A549 (cell line): Measurements from ENCODE around the gene ZNF469. TPM values are rescaled to one million over a fixed set of nuclear protein-coding genes. Genes with fewer than 3 reads are reported as not detected.

Experiments
- ATAC-seq, 2 experiments: fragments of 200-7000 bp in 1 of 2; fragments of >200 bp in 1 of 2; cut with Nextera tagmentation in 1 of 2; cut with Tn5 transposase in 1 of 2; 3 replicates each; pipeline versions ENCODE4 v1.8.0 to v1.9.1; 2018 to 2020; ENCODE audit warnings: mild to moderate bottlenecking in 1 of 2, moderate library complexity in 1 of 2
- CTCF ChIA-PET: fragments of 300-600 bp; sonication (Branson Sonifier 250); formaldehyde crosslinking; extraction: SDS; loops from one replicate; lab custom pipeline; 2021; ENCODE audit warnings: antibody characterized with exemption, inconsistent platforms; lab: Yijun Ruan, JAX
- POLR2A ChIA-PET: fragments of 350-600 bp; formaldehyde crosslinking; extraction: SDS; loops from one replicate; lab custom pipeline; 2021; ENCODE audit warnings: antibody characterized with exemption, inconsistent platforms; lab: Yijun Ruan, JAX
- DNase-seq, 2 experiments: peaks; one replicate each; pipeline versions ENCODE4 v3.0.0 to v3.0.0-alpha.2; 2011 to 2016; ENCODE audit warnings: low read depth in 1 of 2, low spot score in 1 of 2
- FAIRE-seq: peaks from 2 replicates; lab custom pipeline; 2011; peaks lifted over from hg19 to GRCh38; lab: Jason Lieb, UNC
- H3K27ac ChIP-seq, 2 experiments: fragments of >200 bp; sonication (Bioruptor Twin); formaldehyde crosslinking; 3 replicates each; pipeline ENCODE4 v1.5.1; 2016 to 2017
- H3K4me1 ChIP-seq: fragments of >200 bp; sonication (Bioruptor Twin); formaldehyde crosslinking; 3 replicates; pipeline ENCODE4 v1.6.1; 2016
- H3K4me2 ChIP-seq: fragments of >200 bp; sonication (Bioruptor Twin); formaldehyde crosslinking; 3 replicates; pipeline ENCODE4 v1.6.1; 2016
- H3K4me3 ChIP-seq: fragments of >200 bp; sonication (Bioruptor Twin); formaldehyde crosslinking; 3 replicates; pipeline ENCODE4 v1.5.1; 2016
- H3K9me3 ChIP-seq: fragments of >200 bp; sonication (Bioruptor Twin); formaldehyde crosslinking; 3 replicates; pipeline ENCODE4 v1.6.1; 2016
- BHLHE40 ChIP-seq: IDR thresholded peaks from 2 replicates; pipeline ENCODE4 v1.6.1; 2012; ENCODE audit warnings: low read depth, low read length, inconsistent platforms
- CBX8 ChIP-seq: fragments of 200-600 bp; sonication (generic); IDR thresholded peaks from 2 replicates; pipeline ENCODE4 v1.6.1; 2016
- CEBPB ChIP-seq, 2 experiments: fragments of >200 bp in 1 of 2; sonication (Bioruptor Twin) in 1 of 2; formaldehyde crosslinking in 1 of 2; IDR thresholded peaks; 2 replicates each; pipeline ENCODE4 v1.6.1; 2012 to 2016
- E2F6 ChIP-seq: IDR thresholded peaks from 2 replicates; pipeline ENCODE4 v1.6.1; 2012; ENCODE audit warnings: low read depth, borderline replicate concordance
- EHMT2 ChIP-seq: fragments of 200-600 bp; sonication (generic); IDR thresholded peaks from 2 replicates; pipeline ENCODE4 v1.6.1; 2016; ENCODE audit warnings: antibody characterized with exemption, low read depth, mild to moderate bottlenecking, moderate library complexity
- ELK1 ChIP-seq: fragments of 150-350 bp; IDR thresholded peaks from 2 replicates; pipeline ENCODE4 v1.6.1; 2014; ENCODE audit warnings: low read depth, mild to moderate bottlenecking, low read length
- EP300 ChIP-seq, 2 experiments: fragments of >200 bp; sonication (Bioruptor Twin); formaldehyde crosslinking; IDR thresholded peaks; 2 replicates in 1 of 2; 3 replicates in 1 of 2; pipeline ENCODE4 v1.6.1; 2016 to 2017
- ESRRA ChIP-seq: fragments of 150-350 bp; IDR thresholded peaks from 2 replicates; pipeline ENCODE4 v1.6.1; 2014; ENCODE audit warnings: mild to moderate bottlenecking, low read length, borderline replicate concordance
- FOSL2 ChIP-seq, 2 experiments: fragments of 450-650 bp in 1 of 2; fragments of >200 bp in 1 of 2; sonication (Bioruptor Twin) in 1 of 2; formaldehyde crosslinking; IDR thresholded peaks; 2 replicates each; pipeline versions ENCODE4 v1.5.0 to v1.6.1; 2016 to 2020; ENCODE audit warnings: mild to moderate bottlenecking in 1 of 2, moderate library complexity in 1 of 2
- HOXA7 ChIP-seq: fragments of 250-450 bp; sonication (Bioruptor Pico); IDR thresholded peaks from 2 replicates; pipeline ENCODE4 v1.5.0; 2020; ENCODE audit warnings: mild to moderate bottlenecking, moderate library complexity
- HOXB5 ChIP-seq: fragments of 250-450 bp; sonication (Bioruptor Pico); IDR thresholded peaks from 2 replicates; pipeline ENCODE4 v1.5.0; 2020; ENCODE audit warnings: mild to moderate bottlenecking, moderate library complexity
- KDM1A ChIP-seq: fragments of 200-600 bp; sonication (generic); IDR thresholded peaks from 2 replicates; pipeline ENCODE4 v1.6.1; 2016; ENCODE audit warnings: low read depth, mild to moderate bottlenecking
- MYC ChIP-seq: IDR thresholded peaks from 2 replicates; pipeline ENCODE4 v1.6.1; 2012; ENCODE audit warnings: mild to moderate bottlenecking, inconsistent platforms, low read length, improper control_type of control experiment, borderline replicate concordance
- NFE2L2 ChIP-seq: fragments of 150-350 bp; conservative IDR thresholded peaks from 2 replicates; pipeline ENCODE4 v1.6.1; 2014; ENCODE audit warnings: low read length
- POLR2AphosphoS2 ChIP-seq: conservative IDR thresholded peaks from 2 replicates; pipeline ENCODE4 v1.6.1; 2012; ENCODE audit warnings: low read length, improper control_type of control experiment, inconsistent platforms
- RARB ChIP-seq: fragments of 250-450 bp; sonication (Bioruptor Pico); IDR thresholded peaks from 2 replicates; pipeline ENCODE4 v1.8.0; 2021; ENCODE audit warnings: mild to moderate bottlenecking, moderate library complexity
- SREBF2 ChIP-seq: fragments of 450-650 bp; IDR thresholded peaks from 2 replicates; pipeline ENCODE4 v1.6.1; 2014; ENCODE audit warnings: mild to moderate bottlenecking, moderate library complexity
- TFCP2L1 ChIP-seq: fragments of 250-450 bp; sonication (Bioruptor Pico); IDR thresholded peaks from 2 replicates; pipeline ENCODE4 v1.5.0; 2021; ENCODE audit warnings: mild to moderate bottlenecking
- TP53 ChIP-seq: fragments of 250-450 bp; sonication (Bioruptor Pico); IDR thresholded peaks from 2 replicates; pipeline ENCODE4 v1.5.0; 2021; ENCODE audit warnings: mild to moderate bottlenecking, moderate library complexity
- ZNF302 ChIP-seq: fragments of 250-450 bp; sonication (Bioruptor Pico); IDR thresholded peaks from 2 replicates; pipeline ENCODE4 v1.9.0; 2021; ENCODE audit warnings: inconsistent platforms, mild to moderate bottlenecking, moderate library complexity
- ZSCAN20 ChIP-seq: fragments of 250-450 bp; sonication (Bioruptor Pico); IDR thresholded peaks from 2 replicates; pipeline ENCODE4 v1.8.0; 2022; ENCODE audit warnings: mild to moderate bottlenecking, moderate library complexity
- whole genome bisulfite sequencing: methylation state at CpG from one replicate; pipeline ENCODE4 v1.1.6; 2017; ENCODE audit errors: missing lambda C conversion rate; 5-methylcytosine and 5-hydroxymethylcytosine counted together
- polyA plus RNA-seq, 4 experiments: library from polyadenylated mRNA; depleted of rRNA in 3 of 4; stranded (reverse); fragments of >200 nt; fragmentation: RNase III in 1 of 4; extraction: RNeasy Plus Mini Kit Qiagen cat#74134 plus additional on column Dnase treatment in 1 of 4; gene quantifications; 2 replicates in 3 of 4; 3 replicates in 1 of 4; pipeline ENCODE4 v1.2.3, GENCODE V29; 2011 to 2017
- TF ChIP-seq, protein P1 (sequence below): fragments of >200 bp; sonication (Bioruptor Twin); formaldehyde crosslinking; IDR thresholded peaks from 3 replicates; pipeline ENCODE4 v1.6.1; 2016

ZNF469 gene
- polyA plus RNA-seq, 2 of the 4 experiments (the other 2 are of a cell fraction), result 0.47 to 4.4 TPM

DNA sequence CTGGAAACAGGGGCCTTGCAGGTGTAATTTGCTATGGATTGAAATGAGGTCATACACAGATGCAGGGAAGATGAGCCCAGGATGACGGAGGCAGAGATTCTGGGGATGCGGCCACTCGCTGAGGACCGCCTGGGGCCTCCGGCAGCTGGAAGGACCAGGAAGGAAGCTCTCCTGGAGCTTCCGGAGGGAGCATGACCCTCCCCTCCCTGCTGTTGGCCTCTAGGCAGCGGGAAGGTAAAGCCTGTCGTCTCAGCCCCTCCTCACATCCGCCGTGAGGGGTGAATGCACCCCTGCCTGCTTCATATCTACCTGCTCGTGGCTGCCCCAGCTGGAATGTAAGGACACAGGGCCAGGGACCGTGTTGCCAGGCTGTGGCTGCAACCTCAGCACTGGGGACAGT lies 29.1 kb upstream of the ZNF469 start:
- WGBS, result 86% methylated on average over 12 of the region's 12 CpGs
- POLR2A ChIA-PET, result no interaction called here
- no peak for ATAC-seq
- no peak for FAIRE-seq
- no peak for TF ChIP-seq HOXB5 (CRISPR knock-in tag)
- no peak for TF ChIP-seq CEBPB (IDR thresholded peaks at IDR 0.05)
- TF ChIP-seq TP53, result no peak
- TF ChIP-seq EHMT2, result no peak
- TF ChIP-seq NFE2L2, result no peak
- H3K9me3 ChIP-seq, result no peaks in the 10 kb centered on the region
- H3K27ac ChIP-seq, result peak overlapping the region in 1 of 2 experiments; percentile 53; a peak in 3 of 6 replicates
- no peak overlapping the region for H3K4me2 ChIP-seq
- no peak for DNase-seq
- CTCF ChIA-PET, result interaction anchor here (1.8 kb wide), 1 partner anchor 16 kb away, joined by 8 read pairs; no protein-coding TSS in a partner anchor
- peaks cover 9% of the 10 kb centered on the region; the same call in 1 of the 3 replicates for H3K4me1 ChIP-seq
- H3K4me3 ChIP-seq, result no peak overlapping the region

- H3K4me2 ChIP-seq, result no peak overlapping the region
- ChIA-PET POLR2A (no interaction called here), CTCF (interaction anchor here (0.6 to 1.8 kb wide), 4 partner anchors 15 to 842 kb away, joined by 3 to 8 read pairs (median 4); no protein-coding TSS in a partner anchor)
- no peak for FAIRE-seq
- peaks cover 9% of the 10 kb centered on the region; the same call in 1 of the 3 replicates for H3K4me1 ChIP-seq
- no peak overlapping the region for H3K4me3 ChIP-seq
- TF ChIP-seq KDM1A, result no peak
- TF ChIP-seq FOSL2 (IDR thresholded peaks at IDR 0.05), result no peak
- no peak for TF ChIP-seq FOSL2 (CRISPR knock-in tag; IDR thresholded peaks at IDR 0.05)
- no peak for TF ChIP-seq ELK1
- TF ChIP-seq HOXA7, result no peak
- TF ChIP-seq E2F6, result no peak
- no peak for TF ChIP-seq MYC
- no peak for TF ChIP-seq EHMT2
- TF ChIP-seq RARB (CRISPR knock-in tag), result no peak
- TF ChIP-seq EP300 (IDR thresholded peaks at IDR 0.05), result no peak
- TF ChIP-seq CBX8, result no peak
- no peak for TF ChIP-seq ZNF302 (CRISPR knock-in tag)
- TF ChIP-seq, protein P1, sequence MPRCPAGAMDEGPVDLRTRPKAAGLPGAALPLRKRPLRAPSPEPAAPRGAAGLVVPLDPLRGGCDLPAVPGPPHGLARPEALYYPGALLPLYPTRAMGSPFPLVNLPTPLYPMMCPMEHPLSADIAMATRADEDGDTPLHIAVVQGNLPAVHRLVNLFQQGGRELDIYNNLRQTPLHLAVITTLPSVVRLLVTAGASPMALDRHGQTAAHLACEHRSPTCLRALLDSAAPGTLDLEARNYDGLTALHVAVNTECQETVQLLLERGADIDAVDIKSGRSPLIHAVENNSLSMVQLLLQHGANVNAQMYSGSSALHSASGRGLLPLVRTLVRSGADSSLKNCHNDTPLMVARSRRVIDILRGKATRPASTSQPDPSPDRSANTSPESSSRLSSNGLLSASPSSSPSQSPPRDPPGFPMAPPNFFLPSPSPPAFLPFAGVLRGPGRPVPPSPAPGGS, result no peak
- no peak for TF ChIP-seq HOXB5 (CRISPR knock-in tag)
- TF ChIP-seq SREBF2, result no peak
- TF ChIP-seq ZSCAN20, result no peak
- TF ChIP-seq POLR2AphosphoS2, result no peak
- TF ChIP-seq ESRRA, result no peak
- TF ChIP-seq BHLHE40, result no peak
- TF ChIP-seq TFCP2L1 (CRISPR knock-in tag), result no peak
- TF ChIP-seq NFE2L2, result no peak
- H3K27ac ChIP-seq, result peak overlapping the region in 1 of 2 experiments; percentile 51; a peak in 2 of 6 replicates
- no peak for DNase-seq
- H3K9me3 ChIP-seq, result no peaks in the 10 kb centered on the region
- WGBS, result 88% methylated on average over 29 of the region's 33 CpGs
- ATAC-seq, result no peak
These were observed 28.3 kb upstream of the ZNF469 start for GRCh38 chr16:88354229-88355092.
